HS-5 (cell line): ENCODE measurements around the gene MCRIP1.

ENCODE experiments used
- DNase-seq: peaks from one replicate; pipeline ENCODE4 v3.0.0-alpha.2; 2012; ENCODE audit warnings: low read depth

Gene MCRIP1

GRCh38 chr17:81833160-81833920 lies at the start of gene MCRIP1:
Gene MCRIP1, minus strand, starts transcription at chr17:81833291. Its CDS starts 8,785 bp downstream, at chr17:81824506.
- DNase-seq: peak; percentile 57

DNA sequence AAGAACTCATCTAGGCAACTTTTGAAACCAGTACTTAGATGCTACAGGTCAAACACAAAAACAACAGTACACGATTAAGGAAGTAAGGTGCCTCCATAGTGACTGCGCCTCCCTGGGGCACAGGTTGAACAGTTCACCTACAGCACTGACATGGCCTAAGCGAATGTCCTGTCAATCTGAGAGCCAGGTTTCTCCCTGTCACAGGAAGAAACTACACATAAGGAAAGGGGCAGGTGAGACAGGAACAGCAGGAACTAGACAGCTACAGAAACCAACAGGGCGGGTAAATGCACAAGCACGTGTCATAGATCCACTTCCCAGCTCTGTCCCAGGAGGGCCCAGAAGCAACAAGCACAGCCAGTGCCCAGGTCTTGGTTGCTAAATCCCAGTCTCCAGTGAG lies 46.0 kb upstream of the MCRIP1 start:
- DNase-seq: no peak

- DNase-seq: no peak
Measured at GRCh38 chr17:81878294-81878693, 45.2 kb upstream of the MCRIP1 start.

- no peak for DNase-seq
Measured at GRCh38 chr17:81877569-81877968, 44.5 kb upstream of the MCRIP1 start.

DNA sequence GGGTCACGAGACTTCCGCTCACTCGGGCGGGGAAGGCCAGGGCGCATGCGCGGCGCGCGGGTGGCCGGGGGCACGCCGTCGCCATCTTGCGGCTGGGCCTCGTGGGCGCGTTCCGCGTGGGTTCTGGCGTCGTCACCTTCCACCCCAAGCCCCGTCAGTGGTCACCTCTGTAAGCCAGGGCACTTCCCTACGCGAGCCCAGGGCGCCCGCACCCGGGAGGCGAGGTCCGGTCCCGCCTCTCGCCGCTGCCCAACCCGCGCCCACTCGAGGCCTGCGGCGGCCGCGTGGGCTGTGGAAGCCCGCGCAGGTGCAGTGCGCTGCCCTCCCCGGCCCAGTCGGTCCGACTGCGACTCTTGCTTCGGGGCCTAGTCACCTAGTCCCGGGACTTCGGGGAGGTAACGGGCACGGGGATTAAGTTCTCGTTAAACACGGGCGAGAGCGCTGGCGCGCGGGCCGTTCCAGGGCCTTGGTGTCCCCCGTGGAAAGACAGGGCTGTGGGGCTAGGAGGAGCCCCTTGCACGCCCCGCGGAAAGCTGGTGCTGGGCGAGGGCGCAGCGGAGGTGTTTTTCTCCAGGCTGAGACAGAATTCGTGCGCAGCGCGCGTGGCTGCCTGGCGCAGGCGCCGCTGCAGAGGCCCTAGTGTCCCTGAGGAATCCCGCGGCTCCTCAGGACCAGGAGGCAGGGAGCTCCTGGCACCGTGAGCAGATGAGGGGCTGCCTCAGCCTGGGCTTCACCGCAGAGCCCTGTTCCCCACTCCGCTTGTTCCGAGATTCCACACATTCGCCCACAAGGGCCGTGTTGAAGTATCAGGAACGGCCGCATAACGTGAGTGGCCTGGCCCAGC lies 38.5 kb upstream of the MCRIP1 start:
- no peak for DNase-seq

DNA sequence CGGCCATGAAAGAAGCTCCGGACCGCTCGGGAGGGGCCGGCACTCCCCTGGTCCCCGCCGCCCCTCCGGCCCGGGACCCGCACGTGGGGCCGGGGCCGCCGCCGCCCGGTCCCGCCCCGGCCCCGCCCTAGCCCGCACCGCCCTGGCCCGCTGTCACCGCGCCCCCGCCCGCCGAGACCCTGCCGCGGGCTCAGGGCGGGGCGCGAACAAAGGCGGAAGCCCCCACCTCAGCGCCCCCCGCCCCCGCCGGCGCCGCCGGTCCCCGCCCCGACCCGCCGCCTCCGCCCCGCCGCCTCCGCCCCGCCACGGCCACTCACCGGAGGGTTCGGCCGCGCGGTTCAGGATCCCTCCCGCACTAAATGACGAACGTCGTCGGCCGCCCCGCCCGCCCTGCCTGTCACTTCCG lies 37.9 kb upstream of the MCRIP1 start, which contains the start of gene ARHGDIA:
TSS of gene ARHGDIA (minus strand) at position 357 of the 406 bp plus-strand sequence. CDS start 1,407 bp downstream, outside the sequence.
- no peak for DNase-seq

DNA sequence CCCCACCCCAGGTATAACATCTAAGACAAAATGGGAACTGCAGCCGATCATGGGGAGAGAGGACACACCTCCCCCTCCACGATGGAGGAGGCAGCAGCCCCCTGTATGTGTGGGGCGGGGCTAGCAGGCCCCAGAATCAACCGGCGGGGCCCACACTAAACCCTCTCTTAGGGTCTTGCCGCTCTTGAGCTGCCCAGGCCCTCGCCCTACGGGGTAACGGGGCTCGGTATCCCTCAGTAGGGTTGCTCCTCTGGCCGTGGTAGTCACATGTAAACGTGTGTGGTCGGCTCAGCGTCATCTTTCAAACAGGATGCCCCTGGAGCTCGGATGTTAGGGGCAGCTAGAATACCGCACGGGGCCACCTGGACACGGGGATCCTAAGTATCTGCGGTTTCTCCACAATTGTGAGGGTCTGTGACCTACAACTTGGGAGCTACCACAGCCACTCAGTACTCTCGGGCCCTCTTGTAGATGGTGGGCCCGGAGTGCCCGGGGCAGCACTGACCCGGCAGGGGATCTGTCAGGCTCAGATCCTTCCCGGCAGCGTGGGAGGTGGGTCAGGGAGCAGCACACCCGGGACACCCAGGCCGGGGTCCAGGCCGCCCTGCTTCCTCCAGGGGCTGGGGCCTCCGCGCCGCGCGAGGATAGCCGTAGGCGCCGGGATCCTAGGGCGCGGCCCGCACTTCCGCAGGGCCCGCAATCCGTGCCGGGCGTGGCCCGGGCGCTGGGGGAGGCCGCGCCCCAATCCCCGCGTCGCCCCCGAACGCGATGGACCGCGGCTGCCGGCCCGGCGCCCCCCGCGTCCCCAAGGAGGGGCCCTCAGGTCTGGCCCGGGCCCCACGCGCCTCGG lies 37.3 kb upstream of the MCRIP1 start:
- no peak for DNase-seq

DNA sequence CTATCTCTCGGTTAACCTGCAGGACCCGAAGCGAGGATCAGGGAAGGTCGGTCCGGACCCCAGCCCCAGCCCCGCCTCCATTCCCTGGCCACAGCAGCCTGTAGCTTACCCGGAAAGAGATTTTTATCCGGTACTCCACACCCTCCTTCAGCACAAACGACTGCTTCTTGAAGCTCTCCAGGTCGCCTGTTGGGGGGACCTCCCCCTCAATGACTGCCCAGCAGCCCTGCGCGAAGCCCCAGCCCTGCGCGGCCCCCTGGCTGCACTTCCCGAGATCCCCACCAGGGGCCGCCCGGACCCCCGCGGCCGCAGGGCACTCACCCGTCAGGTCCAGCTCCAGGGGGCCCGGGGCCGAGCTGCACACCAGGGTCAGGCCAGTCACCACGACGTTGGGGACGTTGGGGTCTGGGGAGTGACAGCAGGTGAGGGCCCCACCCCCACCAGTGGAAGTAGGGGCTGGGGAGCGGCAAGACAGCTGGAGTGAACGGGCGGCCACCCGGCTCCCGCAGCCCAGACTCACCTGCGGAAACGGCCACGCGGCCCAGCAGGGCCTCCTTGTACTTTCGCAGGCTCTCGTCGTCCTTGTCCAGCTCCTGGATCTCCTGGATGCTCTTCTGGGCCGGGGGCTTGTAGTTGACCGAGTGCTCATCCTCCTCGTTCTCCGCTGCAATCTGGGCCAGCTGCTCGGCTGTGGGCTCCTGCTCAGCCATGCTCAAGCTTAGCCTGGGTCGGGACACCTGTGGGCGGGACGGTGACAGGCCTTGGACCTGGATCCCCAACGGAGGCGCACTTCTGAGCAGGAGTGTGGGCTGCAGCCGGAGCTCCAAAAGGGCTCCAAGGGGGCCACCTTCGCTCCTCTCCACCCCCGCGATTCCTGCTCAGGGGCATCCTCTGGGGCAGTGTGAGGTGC lies 36.4 kb upstream of the MCRIP1 start:
- DNase-seq: no peak

- no peak for DNase-seq
Measured at GRCh38 chr17:81868674-81869220, 35.7 kb upstream of the MCRIP1 start.

DNA sequence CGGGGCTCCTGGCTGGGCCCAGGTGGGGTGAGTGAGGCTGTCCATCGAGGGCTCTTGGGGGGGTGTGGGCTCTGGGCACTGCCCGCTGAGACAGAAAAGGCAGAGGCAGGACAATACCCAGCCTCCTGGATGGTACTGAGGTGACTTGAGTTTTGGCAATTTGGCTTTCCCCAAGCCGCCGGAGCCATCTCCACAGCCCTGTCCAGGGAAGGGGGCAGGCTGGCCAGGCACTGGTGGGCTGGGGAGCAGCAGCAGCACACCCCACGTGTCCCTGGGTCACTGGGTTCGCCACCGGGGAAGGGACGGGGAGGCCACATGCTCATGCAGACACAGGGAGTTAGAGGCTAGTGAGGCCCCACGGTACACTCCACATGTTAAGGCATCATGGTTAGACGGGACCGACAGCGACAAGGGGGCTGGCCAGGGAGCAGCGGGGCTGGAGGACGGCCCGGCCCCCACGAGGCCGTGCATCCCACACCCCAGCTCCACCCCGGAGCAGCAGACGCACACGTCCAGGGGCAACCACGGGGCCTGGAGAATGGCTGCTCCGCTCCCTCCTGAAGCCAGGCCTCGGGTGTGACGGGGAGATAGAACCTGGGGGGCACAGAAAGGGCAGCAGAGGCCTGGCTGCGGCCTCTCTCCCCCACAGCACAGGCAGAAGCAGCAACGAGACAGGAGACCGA lies 35.0 kb upstream of the MCRIP1 start:
- no peak for DNase-seq

- DNase-seq: no peak
Measured at GRCh38 chr17:81867170-81867990, 34.3 kb upstream of the MCRIP1 start.

GRCh38 chr17:81866440-81867169 lies 33.5 kb upstream of the MCRIP1 start:
- DNase-seq: no peak

- DNase-seq: no peak
Measured at GRCh38 chr17:81865733-81866439, 32.8 kb upstream of the MCRIP1 start.

GRCh38 chr17:81865358-81865732 lies 32.3 kb upstream of the MCRIP1 start:
- DNase-seq: no peak

GRCh38 chr17:81863833-81864768 lies 31.0 kb upstream of the MCRIP1 start:
- DNase-seq: no peak

- no peak for DNase-seq
Measured at GRCh38 chr17:81863123-81863675, 30.1 kb upstream of the MCRIP1 start.
